ENCODE data around the gene SRPX. TPM values are rescaled to one million over a fixed set of nuclear protein-coding genes. Genes with fewer than 3 reads are reported as not detected.

The SRPX gene
- total and polyA plus RNA-seq, 2 of the 13 experiments (the other 11 are each of a cell fraction or from before 2014, with no cell fraction given), result 0.30 TPM; not detected in 1

DNA sequence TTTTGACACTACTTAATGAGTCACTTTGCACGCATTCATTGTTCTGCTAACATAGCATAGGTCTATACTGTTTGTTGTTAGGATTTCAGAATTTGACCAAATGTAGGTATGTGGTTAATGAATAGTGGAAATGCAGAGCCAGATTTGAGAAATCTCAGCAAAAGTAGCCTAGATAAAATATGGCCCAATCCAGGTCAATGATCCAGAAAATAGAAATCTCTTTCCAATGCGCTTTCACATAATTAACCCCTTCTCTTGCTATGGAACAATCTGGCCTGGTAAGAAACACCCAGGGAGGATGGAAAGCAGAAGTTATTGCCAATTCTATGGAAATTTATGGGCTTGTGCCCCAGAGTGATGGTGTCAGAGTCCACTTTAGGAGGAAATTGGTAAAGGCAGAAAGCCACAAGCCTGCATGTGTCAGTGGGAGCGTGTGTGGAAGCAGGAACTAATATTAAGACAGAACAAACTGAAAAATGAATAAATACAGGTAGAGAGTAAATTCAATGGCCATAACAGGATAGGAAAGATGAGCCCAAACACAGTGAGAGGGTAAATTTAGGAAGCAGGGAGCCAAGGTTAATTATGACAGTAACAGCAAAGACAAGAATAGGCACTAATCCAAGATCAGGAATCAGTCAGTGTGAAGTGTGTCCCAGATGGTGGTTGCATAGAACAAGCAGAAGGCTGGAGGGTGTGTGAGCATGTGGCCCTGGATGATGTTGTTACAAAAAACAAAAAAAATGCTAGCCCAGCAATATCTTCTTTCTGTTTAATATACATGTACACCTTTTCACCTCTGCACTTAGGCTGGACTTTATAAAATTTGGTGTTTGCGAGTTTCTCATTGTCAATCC, 111.4 kb downstream of the SRPX start (continued):
- TF ChIP-seq SNAI1 (CRISPR knock-in tag; IDR thresholded peaks at IDR 0.05; ENCODE audit: borderline replicate concordance), result no peak
- no peak for TF ChIP-seq ZSCAN9 (CRISPR knock-in tag; IDR thresholded peaks at IDR 0.05; ENCODE audit: borderline replicate concordance)
- no peak for TF ChIP-seq ZNF720 (CRISPR knock-in tag; IDR thresholded peaks at IDR 0.05)

DNA sequence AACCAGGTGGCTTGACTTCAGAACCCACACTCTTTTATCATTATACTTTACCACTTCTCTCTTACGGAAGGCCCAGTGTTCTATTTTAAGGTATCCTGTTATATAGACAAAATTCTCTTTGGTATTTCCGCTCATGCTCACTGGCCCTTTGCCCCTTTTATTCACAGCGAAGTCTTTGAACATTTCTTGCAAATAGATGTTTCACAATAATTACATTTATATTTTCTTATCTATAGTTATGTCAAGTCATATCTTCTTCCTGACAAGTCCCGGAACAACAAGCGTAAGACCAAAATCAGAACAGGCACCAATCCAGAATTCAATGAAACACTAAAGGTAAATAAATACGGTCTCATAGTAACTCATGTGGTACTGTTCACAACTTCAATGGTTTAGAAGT, 112.3 kb downstream of the SRPX start:
- BruUV-seq (replicated peaks), result no TSS peak
- H3K79me2 ChIP-seq (ENCODE audit: insufficient read depth, low read length), result no peaks in the 10 kb centered on the region
- H3K36me3 ChIP-seq (replicated peaks in 1 of 2; ENCODE audit: control insufficient read depth in 1 of 2, insufficient read depth in 2 of 2, low read length in 2 of 2), result no peaks in the 10 kb centered on the region
- in situ Hi-C loops (cut with HindIII; ENCODE audit: extremely low pct_ligation_motif_present, low pct_unique_long_range_greater_than_20kb), result no loop called here
- H3K4me3 ChIP-seq (replicated peaks in 1 of 3; ENCODE audit: insufficient read depth in 1 of 3, low read depth in 2 of 3, low read length in 3 of 3), result no peak overlapping the region
- ATAC-seq (no peak), FAIRE-seq (no peak), DNase-seq (ENCODE audit: low spot score) (no peak)
- H3K27me3 ChIP-seq (ENCODE audit: control insufficient read depth in 1 of 2, insufficient read depth in 2 of 2, low read length in 2 of 2), result no peaks in the 10 kb centered on the region
- WGBS (ENCODE audit: low lambda C conversion rate), result 77% methylated on average over 6 of the region's 6 CpGs
- H2AFZ ChIP-seq (ENCODE audit: low read length), result no peak overlapping the region
- no peak overlapping the region for H3K9ac ChIP-seq (ENCODE audit: insufficient read depth, low read depth, low read length)
- no peaks in the 10 kb centered on the region for H4K20me1 ChIP-seq (ENCODE audit: insufficient read depth, low read length)
- H3K4me2 ChIP-seq (ENCODE audit: low read depth, low read length), result no peak overlapping the region
- ChIA-PET CTCF (ENCODE audit: low intra/inter-chr PET ratio, low total read pairs) (no interaction called here), POLR2A (no interaction called here)
- peaks cover 10% of the 10 kb centered on the region; the same call in 1 of the 2 replicates for H3K4me1 ChIP-seq (ENCODE audit: insufficient read depth, low read length)
- no peak overlapping the region for H3K27ac ChIP-seq (ENCODE audit: extremely low read length, insufficient read depth, low read length)
- intact Hi-C loops (cut with micrococcal nuclease; ENCODE audit: unreplicated experiment), result no loop called here
- H3K9me3 ChIP-seq (ENCODE audit: low read length), result no peaks in the 10 kb centered on the region
- no peak for TF ChIP-seq NPAS2 (CRISPR knock-in tag; IDR thresholded peaks at IDR 0.05; ENCODE audit: borderline replicate concordance)
- TF ChIP-seq NONO (IDR thresholded peaks at IDR 0.05), result no peak
- TF ChIP-seq NONO (CRISPR knock-in tag; conservative IDR thresholded peaks at IDR 0.05), result no peak
- no peak for TF ChIP-seq ZNF660 (CRISPR knock-in tag; IDR thresholded peaks at IDR 0.05; ENCODE audit: borderline replicate concordance, low read depth)
- no peak for TF ChIP-seq AKAP8 (CRISPR knock-in tag; IDR thresholded peaks at IDR 0.05)
